ENCODE data around the gene RICTOR. TPM values are rescaled to one million over a fixed set of nuclear protein-coding genes. Genes with fewer than 3 reads are reported as not detected.

Gene RICTOR
- total RNA-seq, 2 donors from 2014 or later = 21.5 to 36.8 TPM

DNA sequence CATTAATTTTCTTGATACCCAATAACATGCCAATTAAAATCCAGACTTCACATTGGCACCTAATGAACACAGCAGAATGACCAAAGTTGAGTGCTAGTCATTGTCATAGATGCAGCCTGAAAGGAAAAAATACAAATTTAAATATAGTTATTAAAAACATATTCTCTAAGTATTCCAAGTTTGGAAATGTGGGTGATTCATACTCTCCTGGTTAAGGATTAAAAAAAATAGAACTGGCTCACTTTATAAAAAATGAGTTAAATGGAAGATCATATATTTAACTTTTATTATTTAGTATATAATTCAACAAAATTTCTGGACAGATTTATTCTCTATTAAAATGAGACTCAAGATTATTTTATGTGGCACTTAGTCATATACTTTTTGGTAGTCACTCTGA, 33.2 kb upstream of the RICTOR start:
- no peak overlapping the region for H3K4me3 ChIP-seq
- intact Hi-C loops (cut with DNase I) = no loop called here
- no peaks in the 10 kb centered on the region for H3K9me3 ChIP-seq
- TF ChIP-seq POLR2A (IDR thresholded peaks at IDR 0.05) = no peak
- no peaks in the 10 kb centered on the region for H3K36me3 ChIP-seq
- no peak overlapping the region for H3K27ac ChIP-seq
- DNase-seq (ENCODE audit: low spot score) = no peak
- no peaks in the 10 kb centered on the region for H3K27me3 ChIP-seq (replicated peaks; ENCODE audit: insufficient read depth)
- no peaks in the 10 kb centered on the region for H3K4me1 ChIP-seq (replicated peaks)

DNA sequence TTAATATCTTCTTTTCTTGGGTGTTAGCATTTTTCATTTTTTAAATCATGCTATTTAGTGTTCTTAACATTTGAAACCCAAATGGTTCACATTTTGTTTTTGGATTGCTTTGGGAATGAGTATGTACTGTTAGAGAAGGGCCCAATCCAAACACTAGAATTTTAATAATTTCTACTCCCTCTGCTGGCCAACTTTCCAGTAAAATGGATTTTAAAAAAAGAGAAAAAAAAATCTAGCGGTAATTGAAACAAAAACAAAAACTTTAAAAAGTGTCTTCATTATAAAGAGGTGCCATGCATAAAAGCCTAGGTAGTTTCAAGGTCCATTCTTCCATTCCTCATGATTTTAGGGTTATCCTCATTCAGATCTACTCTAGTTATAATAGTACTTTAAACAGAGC, 32.1 kb upstream of the RICTOR start:
- Histone ChIP-seq H3K4me3 (no peak overlapping the region), H3K27ac (no peak overlapping the region), H3K9me3 (no peaks in the 10 kb centered on the region), H3K4me1 (replicated peaks) (no peaks in the 10 kb centered on the region), H3K36me3 (no peaks in the 10 kb centered on the region), H3K27me3 (replicated peaks; ENCODE audit: insufficient read depth) (no peaks in the 10 kb centered on the region)
- intact Hi-C loops (cut with DNase I) = no loop called here
- WGBS = 43% methylated on average over 1 of the region's 1 CpG
- TF ChIP-seq, protein P1, sequence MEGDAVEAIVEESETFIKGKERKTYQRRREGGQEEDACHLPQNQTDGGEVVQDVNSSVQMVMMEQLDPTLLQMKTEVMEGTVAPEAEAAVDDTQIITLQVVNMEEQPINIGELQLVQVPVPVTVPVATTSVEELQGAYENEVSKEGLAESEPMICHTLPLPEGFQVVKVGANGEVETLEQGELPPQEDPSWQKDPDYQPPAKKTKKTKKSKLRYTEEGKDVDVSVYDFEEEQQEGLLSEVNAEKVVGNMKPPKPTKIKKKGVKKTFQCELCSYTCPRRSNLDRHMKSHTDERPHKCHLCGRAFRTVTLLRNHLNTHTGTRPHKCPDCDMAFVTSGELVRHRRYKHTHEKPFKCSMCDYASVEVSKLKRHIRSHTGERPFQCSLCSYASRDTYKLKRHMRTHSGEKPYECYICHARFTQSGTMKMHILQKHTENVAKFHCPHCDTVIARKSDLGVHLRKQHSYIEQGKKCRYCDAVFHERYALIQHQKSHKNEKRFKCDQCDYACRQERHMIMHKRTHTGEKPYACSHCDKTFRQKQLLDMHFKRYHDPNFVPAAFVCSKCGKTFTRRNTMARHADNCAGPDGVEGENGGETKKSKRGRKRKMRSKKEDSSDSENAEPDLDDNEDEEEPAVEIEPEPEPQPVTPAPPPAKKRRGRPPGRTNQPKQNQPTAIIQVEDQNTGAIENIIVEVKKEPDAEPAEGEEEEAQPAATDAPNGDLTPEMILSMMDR (IDR thresholded peaks at IDR 0.05) = no peak
- no peak for TF ChIP-seq POLR2A (IDR thresholded peaks at IDR 0.05)
- TF ChIP-seq POLR2AphosphoS5 (IDR thresholded peaks at IDR 0.05) = no peak
- no peak for DNase-seq (ENCODE audit: low spot score)

DNA sequence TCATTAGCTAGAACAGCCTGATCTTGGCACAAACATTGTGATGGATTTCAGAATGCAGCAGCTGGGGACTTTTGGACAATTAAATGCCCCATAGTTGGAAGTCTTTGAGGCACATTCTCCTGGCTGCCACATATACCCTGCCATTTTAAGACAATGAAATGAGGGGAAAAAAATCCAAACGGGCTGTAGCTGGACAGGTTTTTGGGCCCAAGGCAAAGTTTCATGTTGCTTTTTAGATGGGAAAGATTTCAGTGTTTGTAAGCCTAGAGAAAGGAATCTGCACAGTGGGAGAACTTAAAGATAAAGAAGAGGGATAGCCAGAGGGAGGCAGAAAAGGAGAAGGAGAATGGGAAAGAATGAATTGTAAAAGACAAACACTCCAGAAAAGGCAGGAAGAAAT, 30.0 kb upstream of the RICTOR start:
- H3K36me3 ChIP-seq = no peaks in the 10 kb centered on the region
- TF ChIP-seq, protein P1 (IDR thresholded peaks at IDR 0.05) = no peak
- no peak for TF ChIP-seq POLR2AphosphoS5 (IDR thresholded peaks at IDR 0.05)

DNA sequence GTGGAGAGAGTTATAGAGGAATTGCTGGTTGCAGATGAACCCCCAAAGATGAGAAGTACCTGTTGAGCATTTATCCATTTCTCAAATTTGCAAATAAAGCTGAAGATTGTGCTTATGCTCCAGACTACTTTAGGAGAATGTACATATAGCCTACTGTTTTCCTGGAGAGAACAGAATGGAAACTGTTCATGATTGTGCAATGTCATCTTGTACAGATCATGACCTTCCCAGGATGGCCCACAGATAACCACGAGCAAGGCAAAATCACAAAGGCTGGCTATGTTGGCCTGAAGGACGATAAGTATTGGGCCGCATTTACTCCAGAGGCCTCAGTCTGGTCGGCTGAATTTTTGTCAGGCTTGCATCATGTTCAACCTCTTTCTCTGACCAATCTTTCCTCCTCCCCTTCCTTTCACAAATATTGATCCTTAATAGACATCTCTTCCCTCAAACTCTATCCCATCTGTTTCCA, 28.5 kb upstream of the RICTOR start:
- no peaks in the 10 kb centered on the region for H3K4me1 ChIP-seq (replicated peaks)
- TF ChIP-seq POLR2AphosphoS5 (IDR thresholded peaks at IDR 0.05) (no peak), POLR2A (IDR thresholded peaks at IDR 0.05) (no peak)
- TF ChIP-seq, protein P1 (IDR thresholded peaks at IDR 0.05) = no peak
- no peak overlapping the region for H3K4me3 ChIP-seq
- no peaks in the 10 kb centered on the region for H3K9me3 ChIP-seq
- no peak overlapping the region for H3K27ac ChIP-seq
- H3K27me3 ChIP-seq (replicated peaks; ENCODE audit: insufficient read depth) = no peaks in the 10 kb centered on the region
- 93% methylated on average over 4 of the region's 4 CpGs for WGBS
- DNase-seq (ENCODE audit: low spot score) = no peak
- intact Hi-C loops (cut with DNase I) = no loop called here
- H3K36me3 ChIP-seq = no peaks in the 10 kb centered on the region

More for the DNA sequence above, 30.0 kb upstream of the RICTOR start:
- intact Hi-C loops (cut with DNase I) = no loop called here
- Histone ChIP-seq H3K27ac (no peak overlapping the region), H3K4me1 (replicated peaks) (no peaks in the 10 kb centered on the region), H3K9me3 (no peaks in the 10 kb centered on the region), H3K27me3 (replicated peaks; ENCODE audit: insufficient read depth) (no peaks in the 10 kb centered on the region), H3K4me3 (no peak overlapping the region)
- WGBS = 31% methylated on average over 1 of the region's 1 CpG
- DNase-seq (ENCODE audit: low spot score) = no peak

DNA sequence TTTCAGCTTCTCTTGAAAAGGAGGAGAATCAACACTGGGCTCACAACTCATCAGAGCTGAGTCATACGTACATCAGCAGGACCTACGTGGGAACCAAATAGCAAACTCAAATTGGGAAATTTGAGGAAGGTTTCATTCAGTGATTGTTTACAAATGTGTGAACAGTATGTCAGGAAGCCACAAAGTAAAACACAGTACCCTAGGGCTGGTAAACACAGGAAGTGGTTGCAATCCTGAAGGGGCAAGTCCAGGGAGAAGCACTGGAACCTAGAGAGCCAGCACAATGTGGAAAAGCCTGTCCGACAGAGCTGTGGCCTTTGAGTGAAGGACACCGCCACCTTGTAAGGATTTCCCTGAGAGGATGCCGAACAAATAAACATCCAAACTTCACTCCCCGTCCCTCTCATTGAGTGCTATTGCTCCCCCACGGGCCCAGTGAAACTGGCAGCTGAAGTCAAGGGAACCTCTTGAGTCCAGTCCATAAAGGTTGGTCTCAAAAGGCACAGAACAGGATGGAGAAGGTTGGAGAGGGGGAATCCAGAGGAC, 26.7 kb upstream of the RICTOR start:
- intact Hi-C loops (cut with DNase I) = no loop called here
- no peak for DNase-seq (ENCODE audit: low spot score)
- TF ChIP-seq, protein P1 (IDR thresholded peaks at IDR 0.05) = no peak
- TF ChIP-seq POLR2AphosphoS5 (IDR thresholded peaks at IDR 0.05) = no peak
- TF ChIP-seq POLR2A (IDR thresholded peaks at IDR 0.05) = no peak

More for the DNA sequence above, 26.7 kb upstream of the RICTOR start:
- WGBS = 56% methylated on average over 7 of the region's 7 CpGs
- H3K4me3 ChIP-seq = no peak overlapping the region
- no peak overlapping the region for H3K27ac ChIP-seq
- no peaks in the 10 kb centered on the region for H3K27me3 ChIP-seq (replicated peaks; ENCODE audit: insufficient read depth)
- H3K36me3 ChIP-seq = no peaks in the 10 kb centered on the region
- no peaks in the 10 kb centered on the region for H3K9me3 ChIP-seq
- no peaks in the 10 kb centered on the region for H3K4me1 ChIP-seq (replicated peaks)
